Body of pancreas (tissue), 4 donors: Measurements from ENCODE around the gene PDCD1. TPM values are rescaled to one million over a fixed set of nuclear protein-coding genes. Genes with fewer than 3 reads are reported as not detected.

Source experiments
- ATAC-seq: fragments of 150-250 bp; one replicate; pipeline ENCODE4 v1.9.1; 2016
- DNase-seq, 4 donors: peaks; one replicate each; pipeline ENCODE4 v3.0.0-alpha.2; 2019
- H3K27ac ChIP-seq, 4 donors: fragments of 200-600 bp; sonication (generic); 1 replicate in 3 of 4; 2 replicates in 1 of 4; pipeline versions ENCODE4 v1.5.1 to v1.6.1; 2016 to 2019; ENCODE audit warnings: mild to moderate bottlenecking in 1 of 4, mixed read lengths in 1 of 4, moderate library complexity in 1 of 4
- H3K27me3 ChIP-seq, 2 donors: fragments of 200-600 bp; sonication (generic); one replicate each; pipeline ENCODE4 v1.6.0; 2016; ENCODE audit warnings: mild to moderate bottlenecking in 1 of 2
- H3K36me3 ChIP-seq, 2 donors: fragments of 200-600 bp; sonication (generic); replicated peaks in 1 of 2; 2 replicates each; pipeline ENCODE4 v1.5.1; 2016; ENCODE audit warnings: low read depth in 2 of 2; ENCODE audit not compliant: insufficient read depth in 1 of 2
- H3K4me1 ChIP-seq: fragments of 200-600 bp; sonication (generic); one replicate; pipeline ENCODE4 v1.6.0; 2016
- H3K4me3 ChIP-seq, 2 donors: fragments of 200-600 bp; sonication (generic); 1 replicate in 1 of 2; 2 replicates in 1 of 2; pipeline ENCODE4 v1.5.1; 2016 to 2019
- H3K9me3 ChIP-seq, 3 donors: fragments of 200-600 bp; sonication (generic); 1 replicate in 2 of 3; 2 replicates in 1 of 3; pipeline ENCODE4 v1.5.1; 2016
- CTCF ChIP-seq, 7 experiments: fragments of 450-650 bp in 4 of 7; fragments of 200-600 bp in 3 of 7; sonication (generic) in 3 of 7; IDR thresholded peaks; one replicate each; pipeline ENCODE4 v1.5.1; 2016 to 2019; ENCODE audit warnings: antibody characterized with exemption in 7 of 7
- POLR2A ChIP-seq, 3 donors: fragments of 450-650 bp; IDR thresholded peaks; one replicate each; pipeline ENCODE4 v1.6.1; 2016; ENCODE audit warnings: antibody characterized with exemption in 3 of 3, mild to moderate bottlenecking in 2 of 3
- WGBS, 2 donors: methylation state at CpG; one replicate each; pipeline ENCODE4 v1.1.5; 2017; 5-methylcytosine and 5-hydroxymethylcytosine counted together
- intact Hi-C: fragments of 100-400 bp; cut with DNase I; formaldehyde crosslinking; loops from one replicate; pipeline ENCODE4 v1.15.1; 2023
- total RNA-seq, 2 donors: library from RNA; depleted of rRNA; stranded (reverse); fragments of >200 nt; gene quantifications; one replicate each; pipeline ENCODE4 v1.1.0, GENCODE V29; 2016

Gene PDCD1
- total RNA-seq, 2 donors from 2014 or later = 0.99 to 1.3 TPM

- no peak for TF ChIP-seq CTCF (IDR thresholded peaks at IDR 0.05)
- TF ChIP-seq POLR2A (IDR thresholded peaks at IDR 0.05) = no peak
- Histone ChIP-seq H3K27ac (no peak overlapping the region), H3K4me3 (no peak overlapping the region), H3K4me1 (no peaks in the 10 kb centered on the region), H3K27me3 (no peaks in the 10 kb centered on the region), H3K9me3 (no peaks in the 10 kb centered on the region), H3K36me3 (no peaks in the 10 kb centered on the region)
- 92 to 96% methylated on average over 6 to 10 of the region's 10 CpGs for WGBS, 2 donors
- intact Hi-C loops = no loop called here
- DNase-seq (no peak), ATAC-seq (no peak)
Observed at GRCh38 chr2:241852981-241853631, 5.6 kb downstream of the PDCD1 start.

GRCh38 chr2:241852116-241852980 lies 6.3 kb downstream of the PDCD1 start:
- Histone ChIP-seq H3K27me3 (no peaks in the 10 kb centered on the region), H3K4me3 (no peak overlapping the region), H3K36me3 (no peaks in the 10 kb centered on the region), H3K9me3 (no peaks in the 10 kb centered on the region), H3K4me1 (no peaks in the 10 kb centered on the region), H3K27ac (no peak overlapping the region)
- WGBS, 2 donors = 86 to 91% methylated on average over 18 to 34 of the region's 39 CpGs
- TF ChIP-seq POLR2A (IDR thresholded peaks at IDR 0.05) (no peak), CTCF (IDR thresholded peaks at IDR 0.05) (no peak)
- DNase-seq = no peak
- intact Hi-C loops = no loop called here
- ATAC-seq = no peak

GRCh38 chr2:241851325-241852115 lies 7.2 kb downstream of the PDCD1 start:
- Histone ChIP-seq H3K4me1 (no peaks in the 10 kb centered on the region), H3K27me3 (no peaks in the 10 kb centered on the region), H3K27ac (no peak overlapping the region), H3K9me3 (no peaks in the 10 kb centered on the region), H3K36me3 (no peaks in the 10 kb centered on the region), H3K4me3 (no peak overlapping the region)
- 81 to 87% methylated on average over 5 to 25 of the region's 26 CpGs for WGBS, 2 donors
- ATAC-seq = no peak
- TF ChIP-seq POLR2A (IDR thresholded peaks at IDR 0.05) (no peak), CTCF (IDR thresholded peaks at IDR 0.05) (no peak)
- intact Hi-C loops = no loop called here
- no peak for DNase-seq

GRCh38 chr2:241850544-241851324 lies 8.0 kb downstream of the PDCD1 start:
- Histone ChIP-seq H3K36me3 (no peaks in the 10 kb centered on the region), H3K9me3 (no peaks in the 10 kb centered on the region), H3K4me1 (no peaks in the 10 kb centered on the region), H3K27ac (no peak overlapping the region), H3K4me3 (no peak overlapping the region), H3K27me3 (no peaks in the 10 kb centered on the region)
- ATAC-seq = no peak
- WGBS, 2 donors = 53 to 88% methylated on average over 5 to 26 of the region's 27 CpGs
- intact Hi-C loops = no loop called here
- DNase-seq = no peak
- no peak for TF ChIP-seq CTCF (IDR thresholded peaks at IDR 0.05)
- no peak for TF ChIP-seq POLR2A (IDR thresholded peaks at IDR 0.05)
